Measurements from ENCODE around the gene IL6R.

- TF ChIP-seq POLR2AphosphoS5 (IDR thresholded peaks at IDR 0.05; ENCODE audit: low read depth, low read length) (no peak), TAF1 (IDR thresholded peaks at IDR 0.05; ENCODE audit: borderline replicate concordance, insufficient read depth, low read length) (no peak), FOXP2 (optimal IDR thresholded peaks at IDR 0.05; ENCODE audit: borderline replicate concordance, extremely low read depth, extremely low read length, insufficient read depth) (no peak)
These were observed 18.8 kb downstream of the IL6R start for GRCh38 chr1:154423988-154424326.
